GM10248 (cell line): ENCODE results near the gene ZNF507.

ENCODE experiments used
- CTCF ChIA-PET: fragments of 300-600 bp; sonication (Branson Sonifier 250); formaldehyde crosslinking; extraction: SDS; loops from one replicate; lab custom pipeline; 2021; ENCODE audit warnings: antibody characterized with exemption; lab: Yijun Ruan, JAX
- POLR2A ChIA-PET: fragments of 350-650 bp; sonication (Branson Sonifier 250); formaldehyde crosslinking; extraction: SDS; loops from one replicate; lab custom pipeline; 2020; ENCODE audit warnings: antibody characterized with exemption; lab: Yijun Ruan, JAX
- DNase-seq: peaks from one replicate; pipeline ENCODE4 v3.0.0; 2012; ENCODE audit errors: extremely low spot score
- TF ChIP-seq, protein P1 (sequence below): IDR thresholded peaks from 2 replicates; pipeline ENCODE4 v1.5.1; 2012; ENCODE audit warnings: mild to moderate bottlenecking, low read depth; ENCODE audit errors: extremely low read depth, missing control alignments, control extremely low read depth

ZNF507 gene

DNA sequence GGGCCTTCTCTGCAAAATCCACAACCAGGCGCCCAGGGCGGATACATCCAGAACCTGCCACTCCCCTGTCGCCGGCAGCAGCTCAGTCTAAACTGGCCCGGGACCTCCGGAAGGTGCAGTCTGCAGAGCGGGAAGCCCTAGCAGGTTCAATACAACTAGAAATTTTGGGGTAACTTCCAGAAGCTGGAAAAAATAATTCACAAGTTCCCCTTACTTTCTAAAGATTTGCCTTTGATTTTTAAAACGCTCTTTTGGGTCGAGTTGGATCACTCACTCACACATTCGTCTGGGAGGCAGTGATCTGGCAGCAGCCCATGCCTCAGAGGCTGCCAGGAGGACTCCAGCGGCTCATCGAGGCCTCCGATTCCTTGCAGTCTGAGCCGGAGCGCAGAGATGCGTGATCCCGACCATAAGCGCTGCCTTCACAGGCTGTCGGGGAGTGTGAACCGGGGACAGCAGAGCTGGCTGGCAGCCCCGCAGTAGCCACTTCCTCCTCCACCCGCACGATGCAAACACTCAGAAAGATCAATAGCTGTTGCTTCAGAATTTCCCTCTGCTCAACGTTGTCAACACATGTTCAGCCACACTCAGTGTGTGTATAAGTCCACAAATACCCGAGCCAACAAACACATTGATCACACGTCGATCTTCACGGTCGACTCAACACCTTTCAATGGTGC is 35.6 kb upstream of the ZNF507 start:
- TF ChIP-seq, protein P1, sequence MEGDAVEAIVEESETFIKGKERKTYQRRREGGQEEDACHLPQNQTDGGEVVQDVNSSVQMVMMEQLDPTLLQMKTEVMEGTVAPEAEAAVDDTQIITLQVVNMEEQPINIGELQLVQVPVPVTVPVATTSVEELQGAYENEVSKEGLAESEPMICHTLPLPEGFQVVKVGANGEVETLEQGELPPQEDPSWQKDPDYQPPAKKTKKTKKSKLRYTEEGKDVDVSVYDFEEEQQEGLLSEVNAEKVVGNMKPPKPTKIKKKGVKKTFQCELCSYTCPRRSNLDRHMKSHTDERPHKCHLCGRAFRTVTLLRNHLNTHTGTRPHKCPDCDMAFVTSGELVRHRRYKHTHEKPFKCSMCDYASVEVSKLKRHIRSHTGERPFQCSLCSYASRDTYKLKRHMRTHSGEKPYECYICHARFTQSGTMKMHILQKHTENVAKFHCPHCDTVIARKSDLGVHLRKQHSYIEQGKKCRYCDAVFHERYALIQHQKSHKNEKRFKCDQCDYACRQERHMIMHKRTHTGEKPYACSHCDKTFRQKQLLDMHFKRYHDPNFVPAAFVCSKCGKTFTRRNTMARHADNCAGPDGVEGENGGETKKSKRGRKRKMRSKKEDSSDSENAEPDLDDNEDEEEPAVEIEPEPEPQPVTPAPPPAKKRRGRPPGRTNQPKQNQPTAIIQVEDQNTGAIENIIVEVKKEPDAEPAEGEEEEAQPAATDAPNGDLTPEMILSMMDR = no peak
- DNase-seq = peak; percentile 1
- ChIA-PET CTCF (no interaction called here), POLR2A (no interaction called here)

DNA sequence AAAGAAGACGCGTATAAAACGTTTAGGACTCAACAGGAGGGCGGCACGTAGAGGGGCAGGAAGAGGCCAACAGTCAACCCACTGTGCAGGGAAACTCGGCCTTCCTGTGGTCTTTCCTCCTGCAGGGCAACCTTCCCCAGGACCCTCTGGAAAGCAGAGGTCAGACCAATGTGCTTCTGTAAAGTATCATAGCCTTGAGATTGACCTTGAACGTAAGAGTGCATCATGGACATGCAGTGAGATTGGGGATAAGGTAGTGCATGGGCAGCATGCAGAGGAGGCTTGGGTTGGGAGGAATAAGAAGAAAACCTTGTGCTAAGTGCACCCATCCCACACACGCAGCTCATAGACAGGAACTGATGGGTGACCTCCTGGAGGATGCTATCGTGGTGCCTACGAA is 34.0 kb upstream of the ZNF507 start:
- no peak for DNase-seq
- TF ChIP-seq, protein P1 = no peak
- ChIA-PET CTCF (interaction anchor here (1.0 kb wide), 1 partner anchor 25 kb away, joined by 3 read pairs; no protein-coding TSS in a partner anchor), POLR2A (no interaction called here)

DNA sequence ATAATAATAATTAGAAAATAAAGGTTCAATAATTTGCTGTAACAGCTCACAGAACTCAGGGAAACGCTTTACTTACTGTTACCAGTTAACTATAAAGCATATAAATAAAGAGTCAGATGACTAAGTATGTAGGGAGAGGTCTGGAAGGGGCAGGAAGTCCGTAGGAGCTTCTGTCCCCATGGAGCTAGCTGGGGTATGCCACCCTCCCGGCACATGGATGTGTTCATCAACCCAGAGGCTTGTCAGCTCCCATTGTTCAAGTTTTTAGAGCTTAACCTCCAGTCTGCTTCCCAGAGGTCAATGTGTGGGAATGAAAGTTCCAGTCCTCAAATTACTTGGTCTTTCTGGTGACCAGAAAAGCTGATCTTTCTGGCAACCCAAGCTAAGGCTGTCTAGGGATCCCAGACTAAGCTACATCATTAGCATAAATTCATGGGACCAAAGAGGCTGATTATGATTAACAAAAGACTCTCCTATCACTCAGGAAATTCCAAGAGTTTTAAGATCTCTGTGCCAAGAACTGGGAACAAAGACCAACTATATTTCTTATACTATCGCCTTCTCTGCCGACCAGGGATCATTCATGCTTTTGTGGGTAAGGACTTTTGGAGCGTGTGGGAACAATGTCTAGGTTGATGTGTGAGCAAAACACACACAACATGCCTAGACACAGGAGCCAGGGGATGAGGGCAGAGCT is 31.7 kb upstream of the ZNF507 start:
- ChIA-PET POLR2A (no interaction called here), CTCF (interaction anchor here (1.0 kb wide), 1 partner anchor 26 kb away, joined by 3 read pairs; no protein-coding TSS in a partner anchor)
- DNase-seq = peak; percentile 4
- TF ChIP-seq, protein P1 = no peak

DNA sequence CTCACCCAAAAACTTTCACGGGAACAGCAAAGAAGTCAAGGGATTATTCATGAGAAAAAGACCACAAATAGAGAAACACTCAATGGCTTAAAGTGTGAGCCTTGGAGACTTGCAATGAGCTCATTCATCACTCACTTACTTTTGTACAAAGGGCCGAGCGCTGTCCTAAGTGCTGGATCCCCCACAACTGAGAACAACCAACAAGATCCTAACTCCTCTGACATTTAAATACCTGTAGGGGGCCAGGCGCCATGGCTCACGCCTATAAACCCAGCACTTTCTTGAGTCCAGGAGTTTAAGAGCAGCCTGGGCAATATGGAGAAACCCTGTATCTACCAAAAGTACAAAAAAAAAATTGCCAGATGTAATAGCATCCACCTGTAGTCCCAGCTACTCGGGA is 29.4 kb upstream of the ZNF507 start:
- ChIA-PET POLR2A (no interaction called here), CTCF (no interaction called here)
- TF ChIP-seq, protein P1 = no peak
- DNase-seq = no peak

DNA sequence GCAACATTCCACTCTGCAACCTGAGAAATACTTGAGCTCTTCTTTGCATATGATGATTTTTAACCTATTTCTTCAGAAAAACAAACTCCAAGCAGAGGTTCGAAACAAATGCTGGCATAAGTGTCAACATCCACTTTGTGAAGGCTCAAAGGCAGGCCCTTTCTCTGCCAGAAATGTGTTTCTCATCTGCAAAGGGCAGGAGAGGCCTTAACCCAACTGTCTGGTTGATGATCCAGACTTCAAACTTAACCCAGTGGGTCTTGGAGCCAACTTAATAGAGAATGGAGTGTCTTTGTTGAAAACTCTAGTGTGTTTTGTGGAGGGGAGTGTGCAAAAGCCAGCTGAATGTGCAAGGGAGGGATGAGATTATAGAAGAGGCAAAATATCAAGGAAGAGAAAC is 28.3 kb upstream of the ZNF507 start:
- CTCF ChIA-PET = no interaction called here
- TF ChIP-seq, protein P1 = no peak

DNA sequence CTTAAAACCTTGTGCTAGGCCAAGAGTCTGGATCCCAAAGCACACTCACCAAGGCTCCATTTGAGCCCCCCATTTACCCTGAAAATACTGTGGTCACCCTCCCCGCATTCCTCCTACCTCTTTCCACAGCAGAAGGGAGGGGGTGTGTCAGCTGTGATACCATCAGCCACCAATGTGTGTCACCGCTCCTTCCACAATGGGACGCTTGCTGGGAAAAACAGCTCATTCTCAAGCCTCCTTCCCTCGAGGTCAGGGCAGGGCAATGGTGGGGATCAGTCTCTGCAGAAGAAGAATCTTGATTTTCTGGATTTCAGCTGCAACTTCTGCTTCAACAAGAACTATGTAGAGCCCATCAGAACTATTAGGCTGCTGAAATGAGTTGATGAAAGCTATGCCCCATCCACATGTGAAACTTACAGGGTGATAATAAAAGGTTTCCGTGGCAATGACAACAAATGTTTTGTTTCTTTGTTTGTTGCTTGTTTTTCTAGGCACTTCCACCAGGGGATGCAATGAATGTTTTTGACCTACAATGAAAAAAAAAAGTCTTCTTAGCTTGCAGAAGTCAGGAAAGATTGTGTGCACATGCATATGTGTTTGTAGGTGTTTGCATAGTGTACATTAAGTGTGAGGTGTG is 26.4 kb upstream of the ZNF507 start:
- ChIA-PET POLR2A (interaction anchor here (0.6 kb wide), 1 partner anchor 16 kb away, joined by 3 read pairs; no protein-coding TSS in a partner anchor), CTCF (interaction anchor here (1.2 kb wide), 1 partner anchor 10 kb away, joined by 3 read pairs; no protein-coding TSS in a partner anchor)
- TF ChIP-seq, protein P1 = no peak
- DNase-seq = no peak

More for the DNA sequence above, 28.3 kb upstream of the ZNF507 start:
- POLR2A ChIA-PET = no interaction called here
- no peak for DNase-seq
